Fibroblast of lung (primary cell): Measurements from ENCODE around the gene ZNRF4.

ENCODE experiments used
- CTCF ChIP-seq, 2 donors: IDR thresholded peaks in 1 of 2; conservative IDR thresholded peaks in 1 of 2; 1 replicate in 1 of 2; 2 replicates in 1 of 2; pipeline ENCODE4 v1.5.1; 2011 to 2012; ENCODE audit warnings: low read length in 2 of 2, control low read depth in 1 of 2, inconsistent platforms in 1 of 2, low read depth in 1 of 2, mild to moderate bottlenecking in 1 of 2
- EZH2 ChIP-seq: IDR thresholded peaks from 2 replicates; pipeline ENCODE4 v1.5.1; 2012; ENCODE audit warnings: low read length, control low read depth, mild to moderate bottlenecking; ENCODE audit errors: missing control alignments

- TF ChIP-seq EZH2 (no peak), CTCF (conservative IDR thresholded peaks at IDR 0.05 in 1 of 2, IDR thresholded peaks at IDR 0.05 in 1 of 2; ENCODE audit: low read depth in 1 of 2, low read length in 2 of 2) (no peak)
These were observed 22.4 kb downstream of the ZNRF4 start for GRCh38 chr19:5477451-5478215.
